Hematopoietic multipotent progenitor cell (in vitro differentiated cells): ENCODE results near the gene FGF21. TPM values are rescaled to one million over a fixed set of nuclear protein-coding genes. Genes with fewer than 3 reads are reported as not detected.
"Not testable (repeated sequence)": the region's sequence is repeated elsewhere in the genome, so short reads cannot be mapped to it uniquely, and the experiment has no call there.

ENCODE experiments used
- DNase-seq, 3 donors: peaks; one replicate each; pipeline ENCODE4 v3.0.0-alpha.2; 2011 to 2015; ENCODE audit warnings: low read depth in 2 of 3, low spot score in 2 of 3
- total RNA-seq: library from RNA; depleted of rRNA; stranded (reverse); fragments of >200 nt; gene quantifications from one replicate; pipeline ENCODE4 v1.2.3, GENCODE V29; 2012

FGF21 gene
- total RNA-seq, 1 donor, result not detected

- DNase-seq, result no peak
Observed at GRCh38 chr19:48780631-48781391, 25.5 kb downstream of the FGF21 start.

GRCh38 chr19:48784527-48784926 lies 29.2 kb downstream of the FGF21 start:
- peak in 1 of 3 donors; percentile 30 for DNase-seq

GRCh38 chr19:48786422-48786821 lies 31.1 kb downstream of the FGF21 start:
- DNase-seq, result not testable (repeated sequence)

- not testable (repeated sequence) for DNase-seq
Observed at GRCh38 chr19:48787331-48787730, 32.0 kb downstream of the FGF21 start.

GRCh38 chr19:48793271-48793670 lies 37.9 kb downstream of the FGF21 start:
- DNase-seq, result no peak

GRCh38 chr19:48794291-48794690 lies 39.0 kb downstream of the FGF21 start:
- no peak for DNase-seq

- DNase-seq, result peak; percentile 74 to 91 (median 89)
Observed at GRCh38 chr19:48795055-48795684, 39.8 kb downstream of the FGF21 start.

- DNase-seq, result no peak
Observed at GRCh38 chr19:48795685-48796070, 40.4 kb downstream of the FGF21 start.

GRCh38 chr19:48796298-48797083 lies 41.2 kb downstream of the FGF21 start:
- no peak for DNase-seq

GRCh38 chr19:48797103-48797502 lies 41.8 kb downstream of the FGF21 start:
- DNase-seq, result no peak

- DNase-seq, result no peak
Observed at GRCh38 chr19:48798937-48799336, 43.6 kb downstream of the FGF21 start.

GRCh38 chr19:48799358-48800300 lies 44.3 kb downstream of the FGF21 start:
- no peak for DNase-seq

- no peak for DNase-seq
Observed at GRCh38 chr19:48802623-48803022, 47.3 kb downstream of the FGF21 start.

- DNase-seq, result no peak
Observed at GRCh38 chr19:48804496-48804895, 49.2 kb downstream of the FGF21 start.

- no peak for DNase-seq
Observed at GRCh38 chr19:48805452-48805851, 50.1 kb downstream of the FGF21 start.

- peak in 2 of 3 donors; percentile 43 to 68 for DNase-seq
Observed at GRCh38 chr19:48806518-48806817, 51.1 kb downstream of the FGF21 start.

- no peak for DNase-seq
Observed at GRCh38 chr19:48806818-48807589, 51.7 kb downstream of the FGF21 start.

- peak in 1 of 3 donors; percentile 35 for DNase-seq
Observed at GRCh38 chr19:48807590-48808308, 52.4 kb downstream of the FGF21 start.
